Skin epidermis (tissue), 12 donors: ENCODE measurements around the gene ATP2C2.
"Not testable (repeated sequence)": the region's sequence is repeated elsewhere in the genome, so short reads cannot be mapped to it uniquely, and the experiment has no call there.

Experiments used
- H3K27ac ChIP-seq, 21 experiments: fragments of 200-600 bp; sonication (generic) in 11 of 21; one replicate each; pipeline ENCODE4 v1.5.0; 2020; ENCODE audit warnings: mild to moderate bottlenecking in 3 of 21, inconsistent platforms in 2 of 21, moderate library complexity in 2 of 21
- H3K4me3 ChIP-seq, 7 experiments: fragments of 200-600 bp; sonication (generic) in 2 of 7; one replicate each; pipeline ENCODE4 v1.5.0; 2020; ENCODE audit warnings: inconsistent platforms in 2 of 7, mild to moderate bottlenecking in 2 of 7, moderate library complexity in 1 of 7

ATP2C2 gene

DNA sequence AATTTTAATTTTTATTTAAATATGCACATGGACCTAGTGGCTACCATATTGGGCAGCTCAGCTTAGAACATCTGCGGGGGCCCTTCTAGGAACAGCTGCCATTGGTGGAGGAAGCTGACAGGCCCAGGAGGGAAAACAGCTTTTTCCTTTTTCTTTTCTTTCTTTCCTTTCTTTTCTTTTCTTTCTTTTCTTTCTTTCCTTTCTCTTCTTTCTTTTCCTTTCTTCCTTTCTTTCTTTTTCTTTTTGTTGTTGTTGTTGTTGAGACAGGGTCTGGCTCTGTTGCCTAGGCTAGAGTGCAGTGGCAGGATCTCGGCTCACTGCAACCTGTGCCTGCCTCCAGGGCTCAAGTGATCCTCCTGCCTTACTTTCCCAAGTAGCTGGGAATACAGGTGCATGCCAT is 43.4 kb downstream of the ATP2C2 start:
- no peak overlapping the region for H3K27ac ChIP-seq
- H3K4me3 ChIP-seq = no peak overlapping the region

GRCh38 chr16:84412262-84412661 is 43.9 kb downstream of the ATP2C2 start:
- no peak overlapping the region for H3K4me3 ChIP-seq
- no peak overlapping the region for H3K27ac ChIP-seq

DNA sequence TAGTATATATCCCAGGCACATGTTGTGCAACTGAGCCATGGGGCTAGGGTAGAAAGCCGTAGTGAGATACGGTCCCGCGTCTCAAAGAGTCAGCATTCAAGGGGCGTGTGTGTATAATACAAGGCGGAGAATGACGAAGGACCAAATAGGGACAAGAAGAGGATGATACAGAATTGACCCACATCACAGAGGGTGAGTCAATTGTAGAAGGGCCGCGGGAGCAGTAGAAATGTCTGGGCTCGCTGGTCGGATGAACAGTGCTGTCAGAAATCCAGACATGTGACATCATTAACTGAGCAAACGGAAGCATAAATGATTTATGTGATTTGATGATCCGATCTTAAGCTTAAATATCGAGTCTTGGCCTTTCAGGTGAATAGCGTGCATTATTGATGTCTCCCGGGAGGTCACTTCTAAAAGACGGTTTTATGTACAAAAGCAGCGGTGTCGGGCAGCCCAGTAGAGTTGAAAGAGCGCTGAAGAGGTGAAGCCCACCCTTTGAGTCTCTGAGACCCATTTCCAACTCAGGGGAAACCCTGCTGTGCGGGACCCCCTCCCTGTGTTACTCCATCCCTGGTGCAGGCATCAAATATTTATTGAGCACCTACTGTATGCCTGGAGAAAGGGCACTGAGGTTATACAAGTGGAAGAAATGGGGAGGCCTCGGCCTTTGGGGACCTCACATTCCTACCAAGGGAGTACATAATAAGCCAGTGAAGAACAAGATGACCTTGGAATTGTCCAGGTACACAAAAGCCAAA is 45.1 kb downstream of the ATP2C2 start:
- H3K27ac ChIP-seq = no peak overlapping the region
- H3K4me3 ChIP-seq = no peak overlapping the region

GRCh38 chr16:84414789-84415326 is 46.5 kb downstream of the ATP2C2 start:
- no peak overlapping the region for H3K4me3 ChIP-seq
- no peak overlapping the region for H3K27ac ChIP-seq

DNA sequence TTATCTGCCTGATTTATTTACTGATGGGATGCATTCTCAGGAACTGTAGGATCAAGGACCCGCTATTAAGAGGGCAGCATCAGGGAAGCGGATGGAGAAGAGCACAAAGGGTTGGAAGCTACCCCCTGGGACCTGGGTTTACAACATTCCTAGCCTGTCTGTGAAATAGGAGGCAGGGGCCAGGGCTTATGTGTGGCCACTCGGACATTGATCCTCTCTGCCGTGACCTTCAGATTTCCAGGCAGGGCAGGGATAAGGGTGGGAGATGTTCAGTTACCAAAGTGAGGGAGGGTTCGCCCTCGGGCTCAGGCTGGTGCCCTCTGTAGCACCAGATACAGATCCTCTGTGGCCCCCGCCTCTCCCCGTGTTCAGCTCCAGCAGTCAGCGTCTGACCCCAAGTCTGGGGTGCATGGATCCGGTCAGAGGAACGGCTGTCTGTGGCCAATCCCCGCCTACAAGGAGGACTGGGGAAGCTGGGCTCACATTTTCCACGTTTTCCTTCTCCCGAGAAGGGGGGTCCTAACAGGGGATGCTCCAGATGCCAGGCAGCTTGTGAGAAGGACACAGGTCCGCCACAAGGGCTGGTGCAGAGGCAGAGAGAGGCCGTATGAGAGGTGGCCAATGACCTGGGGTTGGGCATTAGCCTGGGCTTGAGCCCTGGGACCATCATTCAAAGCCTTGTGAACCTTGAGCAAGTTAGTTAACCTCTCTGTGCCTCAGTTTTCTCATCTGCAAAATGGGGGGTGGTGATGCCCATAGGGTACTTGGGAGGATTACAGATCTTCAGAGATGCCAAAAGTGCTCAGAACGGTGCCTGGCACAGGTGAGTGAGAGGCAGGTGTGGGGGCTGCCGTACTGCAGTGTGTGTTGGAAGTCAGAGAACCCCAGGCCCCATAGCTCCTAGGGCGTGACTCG is 48.3 kb downstream of the ATP2C2 start:
- no peak overlapping the region for H3K27ac ChIP-seq
- no peak overlapping the region for H3K4me3 ChIP-seq

GRCh38 chr16:84418056-84418849 is 49.9 kb downstream of the ATP2C2 start:
- Histone ChIP-seq H3K4me3 (no peak overlapping the region), H3K27ac (no peak overlapping the region)

DNA sequence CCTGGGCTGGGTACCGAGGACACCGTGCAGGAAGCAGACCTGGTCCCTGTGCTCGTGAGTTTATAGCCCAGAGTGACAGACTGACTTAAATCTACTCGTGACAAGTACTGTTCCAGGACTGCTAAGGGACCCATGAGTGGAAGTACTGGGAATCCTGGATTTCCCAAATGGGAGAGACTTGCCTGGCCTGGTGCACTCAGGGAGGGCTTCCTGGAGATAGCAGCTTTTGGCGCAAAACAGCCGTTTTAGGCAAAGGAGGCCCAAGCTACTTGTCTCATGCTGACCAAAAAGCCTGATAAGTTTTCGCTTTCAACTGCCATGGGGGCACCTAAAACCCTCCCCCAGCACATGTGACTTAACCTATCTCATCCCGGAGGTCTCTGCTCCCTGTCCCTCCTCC is 51.4 kb downstream of the ATP2C2 start:
- no peak overlapping the region for H3K4me3 ChIP-seq
- H3K27ac ChIP-seq = no peak overlapping the region

DNA sequence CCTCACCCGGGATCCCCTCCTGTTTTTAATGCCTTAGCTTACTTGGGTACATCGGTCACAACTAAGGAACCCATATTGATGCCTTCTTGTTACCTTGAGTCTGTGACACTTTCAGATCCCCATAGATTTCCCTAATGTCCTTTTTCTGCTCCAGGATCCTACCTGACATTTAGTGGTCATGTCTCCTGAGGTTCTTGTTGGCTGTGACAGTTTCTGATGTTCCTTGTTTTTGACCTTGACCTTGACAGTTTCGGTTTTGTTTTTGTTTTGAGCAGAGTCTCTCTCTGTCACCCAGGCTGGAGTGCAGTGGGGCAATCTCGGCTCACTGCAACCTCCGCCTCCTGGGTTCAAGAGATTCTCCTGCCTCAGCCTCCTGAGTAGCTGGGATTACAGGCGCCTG is 52.2 kb downstream of the ATP2C2 start:
- H3K27ac ChIP-seq, H3K4me3 ChIP-seq: not testable (repeated sequence)

DNA sequence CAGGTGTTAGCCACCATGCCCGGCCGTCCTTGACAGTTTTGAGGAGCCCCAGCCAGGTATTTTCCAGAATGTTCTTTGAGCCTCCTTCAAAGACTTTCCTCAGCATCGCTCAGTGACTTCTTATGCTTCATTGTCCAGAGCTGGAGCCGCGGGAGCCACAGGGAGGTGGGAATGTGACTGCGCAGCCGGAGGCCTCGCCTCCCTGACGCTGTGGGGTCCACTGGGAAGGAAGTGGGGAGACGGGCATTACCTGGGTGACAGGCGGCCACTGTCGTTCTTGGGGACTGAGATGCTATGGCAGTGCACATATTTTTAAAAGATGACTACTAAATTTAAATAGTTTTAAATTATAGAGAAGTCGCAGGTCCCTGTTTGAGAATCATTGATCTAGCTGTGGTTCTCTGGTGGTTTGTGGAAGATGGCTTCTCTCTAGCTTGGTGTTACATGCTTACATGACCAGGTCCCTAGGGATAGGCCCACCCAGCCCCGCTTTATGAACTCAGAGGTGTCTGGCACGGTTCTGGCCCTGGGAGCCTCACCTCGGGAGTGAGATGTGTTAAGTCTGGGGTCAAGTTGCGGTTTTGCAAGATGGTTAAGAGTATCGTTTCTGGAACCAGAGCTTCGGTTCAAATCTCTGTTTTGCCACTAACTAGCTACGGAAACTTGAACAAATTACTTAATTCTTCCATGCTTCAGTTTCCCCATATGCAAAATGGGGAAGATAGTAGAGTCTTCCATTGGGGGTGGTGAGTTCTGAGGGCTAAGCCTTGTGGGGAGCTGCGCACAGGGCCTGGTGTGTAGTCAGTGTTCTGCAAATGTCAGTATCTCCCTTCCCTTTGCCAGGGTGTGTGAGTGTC is 53.0 kb downstream of the ATP2C2 start:
- Histone ChIP-seq H3K4me3 (no peak overlapping the region), H3K27ac (no peak overlapping the region)

GRCh38 chr16:84421938-84422220 is 53.5 kb downstream of the ATP2C2 start:
- no peak overlapping the region for H3K27ac ChIP-seq

DNA sequence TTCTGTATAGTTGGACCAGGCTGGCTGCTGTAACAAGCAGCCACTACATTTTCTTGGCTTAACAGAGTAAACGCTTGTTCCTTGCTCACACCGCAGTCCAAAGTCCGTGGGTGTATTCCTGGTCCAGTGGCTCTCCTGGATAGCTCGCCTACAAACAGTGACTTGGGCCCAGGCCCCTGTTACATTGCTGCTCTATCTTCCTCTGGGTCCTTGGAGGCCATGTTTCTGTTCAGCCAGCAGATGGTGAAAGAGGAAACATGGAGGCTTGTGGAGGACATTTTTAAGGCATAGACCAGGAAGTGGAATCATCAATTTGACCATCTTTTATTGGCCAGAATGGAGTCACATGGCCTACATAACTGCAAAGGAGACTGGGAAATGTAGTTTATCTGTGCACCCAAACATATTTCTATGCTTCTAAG is 55.1 kb downstream of the ATP2C2 start:
- Histone ChIP-seq H3K27ac (no peak overlapping the region), H3K4me3 (no peak overlapping the region)

More at GRCh38 chr16:84421938-84422220, 53.5 kb downstream of the ATP2C2 start:
- no peak overlapping the region for H3K4me3 ChIP-seq

DNA sequence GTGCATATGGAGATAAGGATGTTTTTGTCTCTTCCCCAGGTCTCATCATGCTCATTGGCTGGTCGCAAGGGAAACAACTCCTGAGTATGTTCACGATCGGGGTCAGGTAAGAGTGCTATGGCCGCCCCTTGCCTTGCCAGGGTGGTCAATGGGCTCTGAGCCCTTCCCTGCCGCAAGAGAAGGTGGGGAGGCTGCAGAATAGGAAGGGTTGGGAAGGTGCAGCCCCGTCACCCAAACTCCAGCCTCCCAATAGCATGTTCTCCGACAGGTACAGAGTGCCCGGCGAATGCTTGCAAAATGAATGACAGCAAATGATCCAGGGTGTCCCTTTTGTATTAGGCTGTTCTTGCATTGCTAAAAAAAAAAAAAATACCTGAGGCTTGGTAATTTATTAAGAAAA is 57.4 kb downstream of the ATP2C2 start:
- H3K27ac ChIP-seq = no peak overlapping the region

GRCh38 chr16:84426804-84427203 is 58.5 kb downstream of the ATP2C2 start:
- Histone ChIP-seq H3K27ac (no peak overlapping the region), H3K4me3 (no peak overlapping the region)

More for the DNA sequence above, 57.4 kb downstream of the ATP2C2 start:
- no peak overlapping the region for H3K4me3 ChIP-seq

GRCh38 chr16:84427553-84427952 is 59.2 kb downstream of the ATP2C2 start:
- Histone ChIP-seq H3K4me3 (no peak overlapping the region), H3K27ac (no peak overlapping the region)

DNA sequence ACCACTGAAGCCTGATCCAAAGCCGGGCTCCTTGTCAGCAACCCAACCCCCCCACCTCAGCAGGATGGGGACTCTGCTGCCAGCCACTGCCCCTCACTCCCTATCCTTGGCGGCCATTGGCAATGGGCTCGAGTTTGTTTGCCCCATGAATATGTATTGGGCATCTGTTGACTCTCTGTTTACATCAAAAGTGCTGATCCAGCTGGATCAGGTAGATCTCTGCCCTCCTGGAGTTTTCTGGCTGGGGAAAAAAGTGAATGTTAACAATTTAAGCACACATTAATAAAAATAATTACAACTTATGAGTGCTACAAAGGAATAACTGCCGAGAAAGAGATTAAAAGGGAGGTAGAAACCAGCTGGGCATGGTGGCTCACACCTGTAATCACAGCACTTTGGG is 62.5 kb downstream of the ATP2C2 start:
- H3K27ac ChIP-seq = no peak overlapping the region
- H3K4me3 ChIP-seq = no peak overlapping the region

DNA sequence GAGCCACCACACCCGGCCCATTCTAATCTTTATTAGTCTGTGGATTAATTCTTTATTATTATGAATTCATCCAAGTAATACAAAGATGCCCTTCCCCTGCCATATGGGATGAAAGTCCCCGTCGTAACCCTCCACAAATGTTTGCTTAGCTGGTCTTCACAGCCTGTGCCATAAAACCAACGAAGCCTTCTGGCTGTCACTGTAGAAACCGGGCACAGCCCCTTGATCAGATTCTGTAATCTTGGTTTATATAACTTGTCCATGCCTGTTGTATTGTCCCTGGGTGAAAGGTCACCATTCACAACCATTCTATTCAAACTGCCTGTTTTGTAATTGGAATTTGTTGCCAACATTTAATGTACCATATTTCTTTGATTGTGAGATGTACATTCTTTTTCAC is 66.5 kb downstream of the ATP2C2 start:
- Histone ChIP-seq H3K4me3 (no peak overlapping the region), H3K27ac (no peak overlapping the region)

GRCh38 chr16:84436196-84436595 is 67.9 kb downstream of the ATP2C2 start:
- H3K27ac ChIP-seq = no peak overlapping the region
- no peak overlapping the region for H3K4me3 ChIP-seq

- Histone ChIP-seq H3K27ac (no peak overlapping the region), H3K4me3 (no peak overlapping the region)
Observed at GRCh38 chr16:84438971-84439696, 70.8 kb downstream of the ATP2C2 start.
